Measurements from ENCODE around the gene SHMT2.

GRCh38 chr12:57261428-57261865 is 31.9 kb downstream of the SHMT2 start:
- TF ChIP-seq CTCF (IDR thresholded peaks at IDR 0.05) (no peak), POLR2A (IDR thresholded peaks at IDR 0.05) (no peak)

Data from prostate gland (tissue), 2 donors.